Mesothelial cell of epicardium (in vitro differentiated cells): Measurements from ENCODE around the gene TMEM132C. TPM values are rescaled to one million over a fixed set of nuclear protein-coding genes. Genes with fewer than 3 reads are reported as not detected.

Experiments
- DNase-seq, 2 experiments: peaks; one replicate each; pipeline ENCODE4 v3.0.0; 2021; ENCODE audit warnings: low spot score in 2 of 2; ENCODE audit not compliant: unreplicated experiment in 2 of 2
- H3K27ac Mint-ChIP-seq: 2 replicates; pipeline ENCODE4 v1.8.0; 2021; ENCODE audit warnings: mixed read lengths
- H3K27me3 Mint-ChIP-seq: 2 replicates; pipeline ENCODE4 v1.8.0; 2021; ENCODE audit warnings: low read depth, mixed read lengths
- H3K36me3 Mint-ChIP-seq: 2 replicates; pipeline ENCODE4 v1.8.0; 2021; ENCODE audit warnings: mixed read lengths
- H3K4me1 Mint-ChIP-seq: 2 replicates; pipeline ENCODE4 v1.8.0; 2021; ENCODE audit warnings: mixed read lengths
- H3K4me3 Mint-ChIP-seq: 2 replicates; pipeline ENCODE4 v1.8.0; 2021; ENCODE audit warnings: mild to moderate bottlenecking, moderate library complexity, mixed read lengths
- H3K9me3 Mint-ChIP-seq: 2 replicates; pipeline ENCODE4 v1.8.0; 2021; ENCODE audit warnings: mixed read lengths
- CTCF ChIP-seq: fragments of 200-600 bp; sonication (generic); IDR thresholded peaks from one replicate; pipeline ENCODE4 v1.5.0; 2021; ENCODE audit warnings: antibody characterized with exemption; ENCODE audit not compliant: unreplicated experiment
- total RNA-seq: library from RNA; stranded (reverse); gene quantifications from 3 replicates; pipeline ENCODE4 v1.2.1, GENCODE V29; 2021

Gene TMEM132C
- total RNA-seq, 1 donor from 2014 or later, result 25.5 TPM

- H3K27ac Mint-ChIP-seq, result no peak overlapping the region
- peaks cover 3% of the 10 kb centered on the region for H3K4me1 Mint-ChIP-seq
- no peak for DNase-seq
- no peaks in the 10 kb centered on the region for H3K27me3 Mint-ChIP-seq
- H3K9me3 Mint-ChIP-seq, result peaks cover 11% of the 10 kb centered on the region
- no peaks in the 10 kb centered on the region for H3K36me3 Mint-ChIP-seq
- H3K4me3 Mint-ChIP-seq, result no peak overlapping the region
- no peak for TF ChIP-seq CTCF
Measured at GRCh38 chr12:128586451-128587029, 319.6 kb downstream of the TMEM132C start.

GRCh38 chr12:128587918-128588317 lies 320.9 kb downstream of the TMEM132C start:
- peaks cover 6% of the 10 kb centered on the region for H3K4me1 Mint-ChIP-seq
- H3K27ac Mint-ChIP-seq, result no peak overlapping the region
- DNase-seq, result no peak
- no peaks in the 10 kb centered on the region for H3K27me3 Mint-ChIP-seq
- no peak overlapping the region for H3K4me3 Mint-ChIP-seq
- no peaks in the 10 kb centered on the region for H3K36me3 Mint-ChIP-seq
- H3K9me3 Mint-ChIP-seq, result peaks cover under 1% of the 10 kb centered on the region
- TF ChIP-seq CTCF, result no peak

GRCh38 chr12:128592220-128592744 lies 325.3 kb downstream of the TMEM132C start:
- H3K27ac Mint-ChIP-seq, result no peak overlapping the region
- no peak overlapping the region for H3K4me3 Mint-ChIP-seq
- no peak for TF ChIP-seq CTCF
- H3K36me3 Mint-ChIP-seq, result no peaks in the 10 kb centered on the region
- no peak for DNase-seq
- no peaks in the 10 kb centered on the region for H3K9me3 Mint-ChIP-seq
- H3K27me3 Mint-ChIP-seq, result peaks cover 1% of the 10 kb centered on the region
- peaks cover 6% of the 10 kb centered on the region for H3K4me1 Mint-ChIP-seq

DNA sequence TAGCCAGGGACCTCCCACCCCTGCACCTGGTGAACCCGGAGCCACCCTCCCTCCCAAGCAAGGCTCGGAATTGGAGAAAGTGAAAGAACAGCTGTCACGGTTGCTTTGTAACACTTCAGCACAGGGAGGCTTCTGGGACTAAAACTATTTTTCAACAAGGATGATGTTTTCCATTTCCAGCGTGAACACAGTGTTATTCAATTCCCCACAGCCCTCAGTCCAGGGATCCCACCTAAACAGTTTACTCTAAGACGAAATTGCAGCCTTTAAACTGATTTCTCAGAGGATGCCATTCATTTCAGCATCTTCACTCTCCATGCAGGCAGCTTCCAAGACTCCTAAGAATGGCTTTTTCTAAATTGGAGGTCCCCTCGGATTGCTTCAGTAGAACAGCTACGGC lies 327.6 kb downstream of the TMEM132C start:
- no peak for DNase-seq
- H3K27me3 Mint-ChIP-seq, result peaks cover 1% of the 10 kb centered on the region
- no peak for TF ChIP-seq CTCF
- no peaks in the 10 kb centered on the region for H3K36me3 Mint-ChIP-seq
- H3K4me1 Mint-ChIP-seq, result peaks cover 6% of the 10 kb centered on the region
- no peaks in the 10 kb centered on the region for H3K9me3 Mint-ChIP-seq
- H3K27ac Mint-ChIP-seq, result no peak overlapping the region
- H3K4me3 Mint-ChIP-seq, result no peak overlapping the region

DNA sequence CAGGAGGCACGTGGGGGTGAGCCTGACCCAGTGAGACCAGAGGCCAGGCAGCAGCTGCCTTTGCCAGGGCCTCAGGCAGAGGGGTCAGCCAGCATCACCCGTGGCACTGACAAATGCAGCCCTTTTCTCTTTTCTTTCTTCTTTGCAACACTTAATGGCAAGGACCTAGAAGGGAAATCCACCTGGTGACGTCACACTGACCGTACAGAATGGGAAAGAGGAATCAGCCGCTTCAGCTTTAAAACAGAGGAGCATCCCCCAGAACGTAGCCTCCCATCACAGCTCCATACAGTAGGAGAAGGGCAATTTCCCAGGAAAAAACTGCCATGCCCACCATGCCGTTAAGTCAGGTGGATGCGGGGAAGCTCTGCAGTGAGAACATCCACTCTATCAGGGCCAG lies 328.6 kb downstream of the TMEM132C start:
- Mint-ChIP-seq H3K4me1 (peaks cover 6% of the 10 kb centered on the region), H3K27ac (no peak overlapping the region), H3K36me3 (no peaks in the 10 kb centered on the region), H3K4me3 (no peak overlapping the region), H3K27me3 (peaks cover 1% of the 10 kb centered on the region), H3K9me3 (no peaks in the 10 kb centered on the region)
- no peak for TF ChIP-seq CTCF
- DNase-seq, result no peak
